Fibroblast of peridontal ligament (primary cell): Measurements from ENCODE around the gene PPEF2.

ENCODE experiments used
- DNase-seq: peaks from one replicate; pipeline ENCODE4 v3.0.0-alpha.2; 2010; ENCODE audit errors: extremely low read depth

Gene PPEF2

GRCh38 chr4:75898536-75898935 lies 3.7 kb downstream of the PPEF2 start:
- DNase-seq: no peak

GRCh38 chr4:75895744-75896314 lies 6.4 kb downstream of the PPEF2 start:
- DNase-seq: peak; percentile 38

GRCh38 chr4:75892508-75892907 lies 9.7 kb downstream of the PPEF2 start:
- no peak for DNase-seq

GRCh38 chr4:75891611-75892010 lies 10.6 kb downstream of the PPEF2 start:
- DNase-seq: no peak

- no peak for DNase-seq
These were observed 12.6 kb downstream of the PPEF2 start for GRCh38 chr4:75889537-75890199.

- DNase-seq: no peak
These were observed 16.1 kb downstream of the PPEF2 start for GRCh38 chr4:75886104-75886503.

GRCh38 chr4:75881476-75881875 lies 20.8 kb downstream of the PPEF2 start:
- no peak for DNase-seq

- peak; percentile 56 for DNase-seq
These were observed 22.0 kb downstream of the PPEF2 start for GRCh38 chr4:75880278-75880677.

GRCh38 chr4:75878246-75878756 lies 24.0 kb downstream of the PPEF2 start:
- DNase-seq: no peak

GRCh38 chr4:75876218-75876617 lies 26.0 kb downstream of the PPEF2 start:
- DNase-seq: no peak

- DNase-seq: no peak
These were observed 33.2 kb downstream of the PPEF2 start for GRCh38 chr4:75869100-75869499.

- no peak for DNase-seq
These were observed 35.1 kb downstream of the PPEF2 start for GRCh38 chr4:75867130-75867529.

- no peak for DNase-seq
These were observed 41.6 kb downstream of the PPEF2 start for GRCh38 chr4:75860606-75861005.

GRCh38 chr4:75858721-75859120 lies 43.5 kb downstream of the PPEF2 start:
- DNase-seq: no peak

- no peak for DNase-seq
These were observed 52.8 kb downstream of the PPEF2 start for GRCh38 chr4:75849461-75849860.

- DNase-seq: peak; percentile 14
These were observed 53.4 kb downstream of the PPEF2 start for GRCh38 chr4:75848891-75849290.

- DNase-seq: peak; percentile 94
These were observed 54.0 kb downstream of the PPEF2 start for GRCh38 chr4:75848171-75848760.

GRCh38 chr4:75845992-75846391 lies 56.3 kb downstream of the PPEF2 start:
- no peak for DNase-seq

- peak; percentile 98 for DNase-seq
These were observed 58.0 kb downstream of the PPEF2 start for GRCh38 chr4:75844151-75844662.

GRCh38 chr4:75843596-75843995 lies 58.7 kb downstream of the PPEF2 start:
- DNase-seq: no peak

- peak; percentile 65 for DNase-seq
These were observed 60.4 kb downstream of the PPEF2 start for GRCh38 chr4:75841641-75842520.

GRCh38 chr4:75834772-75835154 lies 67.5 kb downstream of the PPEF2 start:
- peak; percentile 64 for DNase-seq
